DOHH2 (cell line): Measurements from ENCODE around the gene P4HB.

Experiments
- EZH2phosphoT487 ChIP-seq: fragments of 200-600 bp; sonication (generic); IDR thresholded peaks from 2 replicates; pipeline ENCODE4 v1.6.1; 2017; ENCODE audit warnings: borderline replicate concordance, mild to moderate bottlenecking, antibody characterized with exemption, low read length, moderate library complexity, mixed read lengths
- TF ChIP-seq, protein P1 (sequence below): fragments of 200-600 bp; sonication (generic); IDR thresholded peaks from one replicate; pipeline ENCODE4 v1.5.1; 2014; ENCODE audit warnings: antibody characterized with exemption, mild to moderate bottlenecking, low read depth, low read length; ENCODE audit not compliant: poor library complexity, severe bottlenecking

DNA sequence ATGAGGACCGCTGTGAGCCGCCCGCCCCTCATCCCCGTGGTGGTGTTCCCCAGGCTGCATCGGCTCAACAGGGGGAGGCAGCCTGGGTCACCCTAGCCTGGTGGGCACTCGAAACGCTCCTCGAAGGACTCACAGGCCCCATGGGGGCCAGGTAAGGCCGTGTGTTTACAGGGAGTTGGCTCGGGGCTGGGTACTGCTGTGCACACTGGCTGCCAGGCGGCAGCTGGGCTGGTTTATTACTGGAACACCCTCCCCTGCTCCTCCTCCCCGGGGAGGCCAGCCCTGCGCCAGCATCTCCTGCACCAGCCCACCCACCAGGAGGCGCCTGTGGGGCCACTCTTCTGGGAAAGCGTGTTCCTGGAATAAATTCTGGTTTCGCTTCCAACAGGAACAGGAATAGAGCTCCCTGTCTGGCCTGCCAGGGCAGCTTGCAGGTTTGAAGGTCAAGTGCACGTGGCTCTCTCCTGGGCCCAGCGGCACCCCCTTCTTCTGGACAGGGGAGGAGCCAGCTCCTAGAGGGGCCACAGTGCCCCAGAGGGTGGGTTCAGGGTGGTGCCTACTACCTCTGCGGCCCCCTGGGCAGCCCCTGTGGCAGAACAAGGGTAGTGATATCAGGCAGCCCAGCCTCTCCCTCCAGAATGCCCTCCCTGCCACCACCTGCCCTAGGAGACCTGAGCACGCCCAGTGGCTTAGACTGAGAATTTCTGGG is 38.6 kb downstream of the P4HB start:
- TF ChIP-seq, protein P1, sequence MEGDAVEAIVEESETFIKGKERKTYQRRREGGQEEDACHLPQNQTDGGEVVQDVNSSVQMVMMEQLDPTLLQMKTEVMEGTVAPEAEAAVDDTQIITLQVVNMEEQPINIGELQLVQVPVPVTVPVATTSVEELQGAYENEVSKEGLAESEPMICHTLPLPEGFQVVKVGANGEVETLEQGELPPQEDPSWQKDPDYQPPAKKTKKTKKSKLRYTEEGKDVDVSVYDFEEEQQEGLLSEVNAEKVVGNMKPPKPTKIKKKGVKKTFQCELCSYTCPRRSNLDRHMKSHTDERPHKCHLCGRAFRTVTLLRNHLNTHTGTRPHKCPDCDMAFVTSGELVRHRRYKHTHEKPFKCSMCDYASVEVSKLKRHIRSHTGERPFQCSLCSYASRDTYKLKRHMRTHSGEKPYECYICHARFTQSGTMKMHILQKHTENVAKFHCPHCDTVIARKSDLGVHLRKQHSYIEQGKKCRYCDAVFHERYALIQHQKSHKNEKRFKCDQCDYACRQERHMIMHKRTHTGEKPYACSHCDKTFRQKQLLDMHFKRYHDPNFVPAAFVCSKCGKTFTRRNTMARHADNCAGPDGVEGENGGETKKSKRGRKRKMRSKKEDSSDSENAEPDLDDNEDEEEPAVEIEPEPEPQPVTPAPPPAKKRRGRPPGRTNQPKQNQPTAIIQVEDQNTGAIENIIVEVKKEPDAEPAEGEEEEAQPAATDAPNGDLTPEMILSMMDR = peak; percentile 32
- TF ChIP-seq EZH2phosphoT487 = no peak
